ENCODE results near the gene ORMDL2.

Gene ORMDL2

GRCh38 chr12:55816881-55817344, 928 bp upstream of the ORMDL2 start:
- TF ChIP-seq EZH2 (IDR thresholded peaks at IDR 0.05; ENCODE audit: borderline replicate concordance, low read length) (no peak), CTCF (IDR thresholded peaks at IDR 0.05; ENCODE audit: low read length) (no peak)
- Histone ChIP-seq H2AFZ (ENCODE audit: low read length) (peak overlapping the region; percentile 29; the same call in 1 of the 2 replicates), H3K4me1 (ENCODE audit: insufficient read depth, low read length, severe bottlenecking) (peaks cover 30% of the 10 kb centered on the region), H3K79me2 (ENCODE audit: insufficient read depth, low read length) (peaks cover 62% of the 10 kb centered on the region), H3F3A (ENCODE audit: insufficient read depth, low read length) (no peaks in the 10 kb centered on the region), H3K9me3 (ENCODE audit: low read length) (no peaks in the 10 kb centered on the region), H3K4me3 (ENCODE audit: low read depth, low read length, poor library complexity, severe bottlenecking) (peak overlapping the region; percentile 98), H3K27me3 (ENCODE audit: insufficient read depth, low read length) (no peaks in the 10 kb centered on the region), H3K4me2 (ENCODE audit: low read length) (peak overlapping the region; percentile 86), H3K9me2 (ENCODE audit: low read depth, low read length) (no peaks in the 10 kb centered on the region), H3K36me3 (ENCODE audit: insufficient read depth, low read length) (peaks cover 83% of the 10 kb centered on the region), H3K9ac (ENCODE audit: low read length) (peak overlapping the region; percentile 99), H3K27ac (ENCODE audit: low read depth, low read length, poor library complexity, severe bottlenecking) (peak overlapping the region; percentile 66), H4K20me1 (ENCODE audit: insufficient read depth, low read length) (no peaks in the 10 kb centered on the region)

GRCh38 chr12:55818140-55818728, 393 bp downstream of the ORMDL2 start:
- Histone ChIP-seq H4K20me1 (ENCODE audit: insufficient read depth, low read length) (no peaks in the 10 kb centered on the region), H2AFZ (ENCODE audit: low read length) (no peak overlapping the region), H3K9ac (ENCODE audit: low read length) (peak overlapping the region; percentile 97), H3K4me3 (ENCODE audit: low read depth, low read length, poor library complexity, severe bottlenecking) (peak overlapping the region; percentile 98), H3K9me2 (ENCODE audit: low read depth, low read length) (no peaks in the 10 kb centered on the region), H3K27me3 (ENCODE audit: insufficient read depth, low read length) (no peaks in the 10 kb centered on the region), H3K9me3 (ENCODE audit: low read length) (no peaks in the 10 kb centered on the region), H3K36me3 (ENCODE audit: insufficient read depth, low read length) (peaks cover 83% of the 10 kb centered on the region), H3K4me1 (ENCODE audit: insufficient read depth, low read length, severe bottlenecking) (peaks cover 30% of the 10 kb centered on the region), H3K27ac (ENCODE audit: low read depth, low read length, poor library complexity, severe bottlenecking) (peak overlapping the region; percentile 11), H3F3A (ENCODE audit: insufficient read depth, low read length) (no peaks in the 10 kb centered on the region), H3K4me2 (ENCODE audit: low read length) (peak overlapping the region; percentile 100), H3K79me2 (ENCODE audit: insufficient read depth, low read length) (peaks cover 49% of the 10 kb centered on the region)
- TF ChIP-seq EZH2 (IDR thresholded peaks at IDR 0.05; ENCODE audit: borderline replicate concordance, low read length) (no peak), CTCF (IDR thresholded peaks at IDR 0.05; ENCODE audit: low read length) (no peak)

GRCh38 chr12:55818886-55819285, 1.0 kb downstream of the ORMDL2 start:
- Histone ChIP-seq H4K20me1 (ENCODE audit: insufficient read depth, low read length) (no peaks in the 10 kb centered on the region), H3K4me2 (ENCODE audit: low read length) (peak overlapping the region; percentile 100), H3F3A (ENCODE audit: insufficient read depth, low read length) (no peaks in the 10 kb centered on the region), H3K9me3 (ENCODE audit: low read length) (no peaks in the 10 kb centered on the region), H2AFZ (ENCODE audit: low read length) (no peak overlapping the region), H3K27ac (ENCODE audit: low read depth, low read length, poor library complexity, severe bottlenecking) (no peak overlapping the region), H3K9me2 (ENCODE audit: low read depth, low read length) (no peaks in the 10 kb centered on the region), H3K79me2 (ENCODE audit: insufficient read depth, low read length) (peaks cover 42% of the 10 kb centered on the region), H3K4me3 (ENCODE audit: low read depth, low read length, poor library complexity, severe bottlenecking) (peak overlapping the region; percentile 98), H3K27me3 (ENCODE audit: insufficient read depth, low read length) (no peaks in the 10 kb centered on the region), H3K36me3 (ENCODE audit: insufficient read depth, low read length) (peaks cover 82% of the 10 kb centered on the region), H3K4me1 (ENCODE audit: insufficient read depth, low read length, severe bottlenecking) (peaks cover 30% of the 10 kb centered on the region), H3K9ac (ENCODE audit: low read length) (peak overlapping the region; percentile 97)
- TF ChIP-seq EZH2 (IDR thresholded peaks at IDR 0.05; ENCODE audit: borderline replicate concordance, low read length) (no peak), CTCF (IDR thresholded peaks at IDR 0.05; ENCODE audit: low read length) (no peak)

Measured in OCI-LY1 (cell line).